HG02798 (cell line): Measurements from ENCODE around the gene ARL4C.

ENCODE experiments used
- ATAC-seq: cut with Tn5 transposase; IDR thresholded peaks from one replicate; pipeline ENCODE4 v1.9.1; 2021; ENCODE audit warnings: mild to moderate bottlenecking; ENCODE audit not compliant: unreplicated experiment, poor library complexity

ARL4C gene, protein sequence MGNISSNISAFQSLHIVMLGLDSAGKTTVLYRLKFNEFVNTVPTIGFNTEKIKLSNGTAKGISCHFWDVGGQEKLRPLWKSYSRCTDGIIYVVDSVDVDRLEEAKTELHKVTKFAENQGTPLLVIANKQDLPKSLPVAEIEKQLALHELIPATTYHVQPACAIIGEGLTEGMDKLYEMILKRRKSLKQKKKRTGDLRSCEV

DNA sequence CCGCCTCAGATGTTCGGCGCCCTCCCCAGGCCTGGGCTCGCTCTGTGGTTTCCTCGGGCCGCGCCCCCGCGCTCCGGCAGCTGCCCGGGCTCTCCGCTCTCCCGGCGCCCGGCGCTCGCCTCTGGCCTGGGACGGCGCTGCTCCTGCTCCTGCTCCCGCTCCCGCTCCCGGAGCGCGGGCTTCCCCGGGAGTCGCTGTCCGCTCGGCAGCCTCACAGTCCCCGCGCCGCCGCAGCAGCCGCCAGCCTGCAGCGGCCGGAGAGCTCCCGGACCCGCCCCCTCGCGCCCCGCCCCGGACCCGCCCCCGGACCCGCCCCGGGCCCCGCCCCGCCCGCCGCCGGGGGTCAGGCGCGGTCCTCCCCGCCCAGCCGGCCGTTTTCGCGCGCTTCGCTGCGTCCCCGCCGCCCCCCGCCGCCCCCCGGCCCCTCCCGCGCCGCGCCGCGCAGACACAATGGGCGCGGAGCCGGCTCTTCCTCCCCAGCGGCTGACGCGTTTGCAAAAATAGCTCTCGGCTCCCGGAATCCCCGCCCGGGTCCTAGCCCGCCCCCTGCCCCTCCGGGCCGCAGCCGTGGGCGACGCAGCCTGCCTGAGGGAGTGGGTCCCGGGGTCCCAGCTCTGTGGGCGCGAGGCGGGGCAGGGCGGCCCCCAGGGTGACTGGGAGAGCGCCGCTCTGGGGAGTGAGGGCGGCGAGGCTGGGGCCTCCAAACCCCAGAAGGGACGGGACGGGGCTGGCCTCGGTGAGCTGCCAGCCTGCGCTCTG lies at the start of gene ARL4C:
Gene ARL4C (minus strand): TSS at position 247 of the 759 bp plus-strand sequence. CDS start 495 bp downstream, outside the sequence.
- ATAC-seq, result peak; percentile 62

DNA sequence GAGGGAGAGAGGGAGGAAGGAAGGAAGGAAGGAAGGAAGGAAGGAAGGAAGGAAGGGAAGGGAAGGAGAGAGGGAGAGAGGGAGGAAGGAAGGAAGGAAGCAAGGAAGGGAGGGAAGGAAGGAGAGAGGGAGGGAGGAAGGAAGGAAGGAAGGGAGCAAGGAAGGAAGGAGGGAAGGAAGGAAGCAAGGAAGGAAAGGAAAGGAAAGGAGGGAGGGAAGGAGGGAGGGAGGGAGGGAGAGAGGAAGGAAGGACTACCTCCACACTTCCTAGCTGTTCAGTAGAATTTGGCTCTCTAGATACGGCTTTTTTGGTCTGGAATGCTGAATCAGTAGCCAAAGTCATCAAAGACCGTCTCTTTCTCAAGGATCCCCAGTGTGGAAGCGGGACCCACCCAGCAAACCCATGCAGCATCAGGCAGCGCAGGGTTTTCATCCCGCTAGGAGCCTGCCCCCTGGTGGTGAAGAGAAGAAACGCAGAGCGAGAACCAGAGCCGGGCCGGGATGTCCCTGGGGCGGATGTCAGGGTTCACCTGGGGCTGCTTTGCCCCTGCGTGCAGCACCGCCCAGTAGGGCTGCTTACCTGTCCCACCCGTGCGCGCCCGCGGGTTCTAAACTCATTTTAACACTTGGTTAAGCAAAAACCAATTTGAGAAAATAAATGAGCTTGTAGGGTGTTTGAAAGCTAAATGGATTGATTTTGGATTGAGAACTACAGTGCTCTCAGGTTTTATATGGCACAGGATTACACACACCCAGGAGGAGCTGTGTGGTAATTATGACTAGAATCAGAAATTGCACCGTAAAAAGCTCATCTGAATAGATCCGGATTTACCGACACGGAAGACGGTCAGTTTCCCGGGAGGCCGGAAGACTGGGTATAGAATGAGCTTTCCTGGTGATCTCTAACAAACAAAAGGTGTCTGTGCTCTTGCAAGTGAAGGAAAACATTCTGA lies 48.1 kb upstream of the ARL4C start:
- ATAC-seq, result peak; percentile 79

DNA sequence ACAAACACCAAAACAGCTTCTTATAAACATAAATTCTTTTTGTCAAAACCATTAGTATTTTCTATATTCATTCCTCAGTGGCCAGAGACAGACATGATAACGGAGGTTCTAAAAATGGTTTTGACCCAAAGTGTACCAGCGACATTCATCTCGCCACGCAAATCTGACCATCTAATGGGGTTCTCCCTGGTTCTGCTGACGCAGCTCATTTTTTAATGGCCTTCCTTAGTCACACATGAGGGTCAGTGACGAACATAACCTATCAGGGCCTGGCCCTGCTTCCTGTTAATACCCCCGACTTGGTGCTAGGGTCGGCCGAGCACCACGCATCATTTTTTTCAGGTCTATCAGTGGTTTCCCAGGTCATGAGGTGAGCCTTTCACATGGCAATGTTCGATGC lies 45.9 kb upstream of the ARL4C start:
- ATAC-seq, result no peak

DNA sequence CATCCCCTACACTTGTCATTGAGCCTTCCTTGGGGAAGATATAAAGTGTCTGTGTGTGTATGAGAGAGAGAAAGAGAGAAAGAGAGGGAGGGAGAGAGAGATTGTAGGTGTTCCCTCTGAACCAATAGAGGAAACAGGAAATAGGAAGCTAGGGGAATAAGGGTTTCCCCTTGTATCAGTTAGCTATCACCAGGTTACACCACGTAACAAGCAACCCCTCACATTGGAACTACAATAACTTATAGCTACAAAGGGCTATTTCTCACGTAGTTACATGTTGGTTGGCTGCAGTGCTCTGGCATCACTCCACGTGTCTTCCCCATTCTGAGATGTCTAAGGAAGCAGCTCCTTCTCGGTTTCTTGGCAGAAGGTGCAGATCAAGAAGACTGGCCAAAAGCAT lies 41.0 kb upstream of the ARL4C start:
- ATAC-seq, result no peak

DNA sequence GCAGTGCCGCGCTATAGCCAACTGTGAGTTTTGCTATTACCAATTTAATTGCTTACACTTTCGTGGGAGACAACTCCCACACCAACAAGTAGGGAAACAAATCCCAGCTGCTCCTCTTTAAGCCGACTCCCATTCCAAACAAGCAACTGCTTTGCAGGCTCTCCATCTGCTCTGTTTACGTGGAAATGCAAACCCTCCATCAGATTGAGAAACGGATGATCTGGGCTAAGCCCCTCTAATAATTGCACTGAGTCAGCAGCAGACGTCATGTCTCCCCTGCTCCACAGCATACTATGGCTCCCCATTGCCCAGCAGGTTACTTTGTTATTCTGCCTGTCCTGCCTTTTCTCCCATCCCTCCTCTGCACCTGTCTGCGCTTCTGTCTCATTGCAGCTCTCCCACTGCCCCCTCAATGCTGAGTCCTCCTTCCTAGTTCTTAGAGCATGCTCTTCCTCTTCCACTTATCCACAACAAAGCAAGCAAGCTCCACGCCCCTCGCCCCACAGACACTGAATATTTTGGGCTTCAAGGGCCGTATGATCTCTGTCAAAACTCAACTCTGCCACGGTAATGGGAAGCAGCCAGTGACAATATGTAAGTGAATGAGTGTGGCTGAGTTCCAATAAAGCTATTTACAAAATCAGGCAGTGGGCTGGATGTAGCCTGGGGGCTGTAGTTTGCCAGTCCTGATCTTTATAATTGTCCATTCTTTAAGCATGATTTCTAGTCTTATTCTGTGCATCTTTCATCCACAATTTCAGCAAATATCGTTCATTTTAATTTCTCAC lies 39.5 kb upstream of the ARL4C start:
- no peak for ATAC-seq

DNA sequence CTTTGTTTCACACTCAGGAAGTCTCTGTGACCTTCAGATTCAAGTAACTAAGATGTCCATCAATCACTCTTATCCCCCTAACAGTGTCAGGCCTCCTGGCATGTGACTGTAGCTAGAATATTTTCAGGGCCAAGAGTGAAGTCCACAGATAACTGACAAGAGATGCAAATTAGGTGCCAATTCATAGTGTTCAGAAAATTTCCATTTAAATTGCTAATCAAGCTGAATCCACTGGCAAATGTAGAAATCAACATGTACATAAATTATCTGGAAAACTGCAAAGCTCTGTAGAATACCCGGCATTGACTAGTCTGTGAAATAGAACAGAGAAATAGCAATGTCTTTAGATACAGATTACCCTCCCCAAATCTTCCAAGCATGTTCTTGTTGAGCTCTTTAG lies 38.6 kb upstream of the ARL4C start:
- no peak for ATAC-seq

DNA sequence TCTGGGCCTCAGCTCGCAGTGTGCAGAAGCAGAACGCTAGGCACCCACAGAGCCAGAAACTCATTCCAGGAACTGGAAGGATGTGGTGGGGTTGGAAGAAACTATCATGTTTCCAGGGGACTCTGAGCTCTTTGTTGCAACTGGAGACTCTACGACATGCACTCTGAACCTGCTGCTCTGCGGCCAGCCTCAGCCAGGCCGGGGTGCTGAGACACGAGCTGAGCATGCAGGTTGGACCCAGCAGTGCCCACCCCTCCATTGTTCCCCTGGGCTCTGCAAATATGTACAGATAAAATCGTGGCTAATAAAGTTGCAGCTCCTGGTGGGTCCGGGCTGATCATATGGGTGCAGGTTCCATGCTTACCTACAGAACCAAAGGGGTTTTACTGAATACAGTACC lies 37.6 kb upstream of the ARL4C start:
- ATAC-seq, result no peak

DNA sequence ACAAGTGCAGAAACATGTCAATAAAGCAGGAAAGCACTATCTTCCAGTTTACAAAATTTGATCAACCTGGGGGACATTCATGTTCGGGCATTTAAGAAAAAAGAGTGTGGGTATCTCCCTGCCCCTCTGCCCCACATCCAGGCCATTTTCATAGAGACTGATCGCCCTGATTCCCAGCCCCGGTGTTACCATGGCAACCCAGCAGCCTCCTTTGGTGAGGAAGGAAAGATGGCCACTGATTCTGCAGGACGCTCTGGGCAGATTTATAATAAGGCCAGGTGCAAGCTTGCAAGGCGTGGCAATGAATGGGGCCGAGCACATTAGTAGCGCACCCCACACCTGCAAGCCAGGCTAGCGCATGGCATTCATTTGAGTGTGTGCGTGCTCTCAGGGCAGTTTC lies 36.7 kb upstream of the ARL4C start:
- ATAC-seq, result no peak

DNA sequence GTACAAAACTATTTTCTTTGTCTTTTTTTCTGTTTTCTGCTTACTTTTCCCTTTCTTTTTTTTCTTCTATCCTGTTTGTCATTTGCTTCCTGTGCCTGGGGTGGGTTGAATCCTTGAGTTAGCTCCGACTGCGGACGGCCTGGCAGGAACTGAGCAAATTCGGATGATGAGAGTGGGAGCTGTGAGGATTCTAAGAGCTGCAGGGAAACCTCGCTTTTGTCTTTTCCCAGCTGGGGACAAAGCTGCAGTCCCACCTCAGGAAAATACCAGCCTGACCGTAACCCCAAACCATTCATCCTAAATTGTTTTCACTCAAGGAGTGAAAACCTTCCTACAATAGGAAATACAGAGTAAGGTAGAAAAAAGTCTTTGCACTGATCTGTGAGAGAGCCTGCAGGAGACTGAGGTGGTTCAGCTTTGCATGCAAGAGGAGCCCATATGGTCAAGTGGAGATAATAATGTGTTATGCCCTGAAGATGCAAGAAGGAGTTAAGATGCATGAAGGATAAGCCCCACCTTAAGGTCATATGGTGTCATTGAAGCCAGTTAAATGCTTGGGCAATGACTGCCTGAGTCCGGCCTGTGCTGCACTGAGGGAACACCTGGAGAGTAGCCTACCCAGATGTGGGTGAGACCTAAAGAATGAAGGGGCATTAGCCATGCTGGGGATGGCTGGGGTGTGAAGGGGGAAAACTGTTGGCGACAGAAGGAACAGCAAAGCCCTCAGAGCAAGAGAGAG lies 31.7 kb upstream of the ARL4C start:
- no peak for ATAC-seq

DNA sequence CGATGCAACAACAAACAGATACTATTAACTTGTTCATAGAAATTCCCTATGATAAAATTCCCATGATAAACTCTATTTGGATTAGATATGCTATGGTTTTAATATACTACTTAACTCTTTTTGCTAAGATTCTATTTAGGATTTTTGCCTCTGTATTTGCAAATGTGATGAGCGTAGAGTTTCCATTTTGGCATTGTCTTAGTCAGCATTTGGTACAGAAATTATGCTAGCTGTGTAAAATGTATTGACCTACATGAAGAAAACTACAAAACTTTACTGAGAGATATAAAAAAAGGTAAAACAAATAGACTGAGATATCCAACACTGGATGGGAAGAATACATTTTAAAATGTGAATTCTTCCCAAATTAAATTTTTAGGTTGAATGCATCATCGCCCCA lies 29.8 kb upstream of the ARL4C start:
- ATAC-seq, result no peak

DNA sequence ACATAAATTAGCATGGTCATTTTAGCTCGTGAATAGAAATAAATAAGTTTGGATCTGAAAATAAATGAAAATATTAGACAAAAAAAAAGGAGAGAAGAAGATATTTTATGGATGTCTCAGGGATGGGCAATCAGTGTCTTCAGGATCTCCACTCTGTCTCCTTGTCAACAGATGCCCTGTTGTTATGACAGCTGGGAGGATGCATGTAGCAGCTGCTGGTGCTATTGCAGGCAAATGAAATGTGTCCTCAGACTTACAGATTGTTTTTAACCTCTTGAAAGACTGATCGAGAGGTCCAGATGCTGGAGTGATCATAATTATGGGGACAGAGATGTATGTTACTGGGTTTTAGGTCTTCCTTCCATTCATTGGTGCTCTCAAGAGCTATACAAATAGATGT lies 24.7 kb upstream of the ARL4C start:
- ATAC-seq, result no peak

DNA sequence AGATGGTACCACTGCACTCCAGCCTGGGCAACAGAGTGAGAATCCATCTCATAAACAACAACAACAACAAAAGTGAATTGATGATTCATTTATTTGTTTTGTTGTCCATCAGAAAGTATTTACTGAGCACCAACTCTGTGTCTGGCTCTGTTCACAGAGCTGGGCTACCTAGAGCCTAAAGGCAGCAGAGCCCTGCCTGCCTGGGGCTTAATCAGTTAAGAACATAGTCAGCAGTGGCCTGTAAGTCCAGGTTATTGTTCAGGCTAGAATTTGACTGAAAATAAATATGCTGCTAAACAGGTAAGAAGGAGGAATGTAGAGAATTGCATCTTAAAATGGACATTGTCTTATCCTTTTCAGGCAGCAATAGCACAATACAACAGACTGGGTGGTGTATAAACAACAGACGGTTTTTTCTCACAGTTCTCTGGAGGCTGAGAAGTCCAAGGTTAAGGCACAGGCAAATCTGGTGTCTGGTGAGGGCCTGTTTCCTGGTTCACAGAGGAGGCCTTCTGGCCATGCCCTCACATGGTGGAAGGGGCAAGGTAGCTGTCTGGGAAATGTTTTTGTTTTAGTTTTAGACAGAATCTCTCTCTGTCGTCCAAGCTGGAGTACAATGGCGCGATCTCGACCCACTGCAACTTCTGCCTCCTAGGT lies 22.2 kb upstream of the ARL4C start:
- no peak for ATAC-seq

DNA sequence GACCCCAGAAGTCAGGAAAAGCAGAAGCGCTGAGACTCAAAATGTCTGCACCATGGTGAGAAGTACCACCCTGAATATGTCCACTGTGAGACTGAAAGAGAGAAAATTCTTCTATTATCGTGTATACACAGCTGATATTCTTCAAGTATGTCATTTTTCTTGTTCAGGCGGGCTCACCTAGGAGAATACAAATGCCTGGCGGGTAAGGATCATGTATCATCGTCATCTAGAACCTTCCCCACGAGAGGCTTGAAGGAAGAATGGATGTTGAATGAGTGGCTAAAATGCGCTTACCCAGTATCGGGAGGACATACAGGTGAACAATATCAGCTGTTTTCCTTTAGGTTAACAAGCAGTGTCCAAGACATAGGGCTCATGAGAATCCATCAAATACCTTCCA lies 21.1 kb upstream of the ARL4C start:
- ATAC-seq, result no peak

DNA sequence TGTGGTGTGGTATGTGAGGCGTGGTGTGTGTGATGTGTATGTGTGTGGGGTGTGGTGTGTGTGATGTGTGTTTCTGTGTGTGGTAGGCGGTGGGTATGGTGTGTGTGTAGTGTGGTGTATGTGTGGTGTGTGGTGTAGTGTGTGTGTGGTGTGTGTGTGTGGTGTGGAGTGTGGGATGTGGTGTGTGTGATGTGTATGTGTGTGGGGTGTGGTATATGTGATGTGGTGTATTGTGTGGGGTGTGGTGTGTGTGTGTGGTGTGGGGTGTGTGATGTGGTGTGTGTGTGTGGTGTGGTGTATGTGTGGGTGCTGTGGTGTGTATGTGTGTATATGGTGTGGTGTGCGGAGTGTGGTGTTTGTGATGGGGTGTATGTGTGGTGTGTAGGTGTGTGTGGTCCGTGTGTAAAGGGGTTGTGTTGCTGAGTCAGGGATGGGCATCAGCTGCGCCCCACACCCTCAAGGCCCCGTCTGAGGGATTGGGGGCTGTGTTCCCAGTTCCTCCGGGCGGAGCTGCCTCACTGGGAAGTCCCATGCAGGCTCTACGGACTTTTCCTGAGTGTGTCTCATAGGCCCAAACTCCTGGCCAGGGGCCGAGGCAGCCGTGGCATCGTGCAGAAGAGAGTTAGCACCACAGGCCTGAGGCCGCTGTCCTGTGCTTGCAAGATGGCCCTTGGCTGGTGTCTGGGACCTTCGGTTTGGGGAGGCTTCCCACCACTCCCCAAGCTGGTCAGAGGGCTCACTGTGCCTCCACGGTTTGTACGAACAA lies 18.2 kb upstream of the ARL4C start:
- no peak for ATAC-seq

DNA sequence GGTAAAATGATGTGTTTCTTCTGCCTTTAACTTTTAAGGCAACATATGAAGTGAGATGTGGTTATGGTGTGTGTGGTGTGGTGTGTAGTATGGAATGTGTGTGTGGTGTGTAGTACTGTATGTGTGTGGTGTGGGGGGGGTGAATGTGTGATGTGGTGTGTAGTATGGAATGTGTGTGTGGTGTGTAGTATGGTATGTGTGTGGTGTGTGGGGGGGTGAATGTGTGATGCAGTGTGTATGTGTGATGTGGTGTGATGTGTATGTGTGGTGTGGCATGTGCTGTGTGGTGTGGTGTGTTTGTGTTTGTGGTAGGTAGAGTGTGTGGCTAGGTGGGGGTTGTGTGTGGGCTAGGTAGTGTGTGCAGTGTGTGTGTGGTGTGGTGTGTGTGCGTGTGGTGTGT lies 17.2 kb upstream of the ARL4C start:
- no peak for ATAC-seq

DNA sequence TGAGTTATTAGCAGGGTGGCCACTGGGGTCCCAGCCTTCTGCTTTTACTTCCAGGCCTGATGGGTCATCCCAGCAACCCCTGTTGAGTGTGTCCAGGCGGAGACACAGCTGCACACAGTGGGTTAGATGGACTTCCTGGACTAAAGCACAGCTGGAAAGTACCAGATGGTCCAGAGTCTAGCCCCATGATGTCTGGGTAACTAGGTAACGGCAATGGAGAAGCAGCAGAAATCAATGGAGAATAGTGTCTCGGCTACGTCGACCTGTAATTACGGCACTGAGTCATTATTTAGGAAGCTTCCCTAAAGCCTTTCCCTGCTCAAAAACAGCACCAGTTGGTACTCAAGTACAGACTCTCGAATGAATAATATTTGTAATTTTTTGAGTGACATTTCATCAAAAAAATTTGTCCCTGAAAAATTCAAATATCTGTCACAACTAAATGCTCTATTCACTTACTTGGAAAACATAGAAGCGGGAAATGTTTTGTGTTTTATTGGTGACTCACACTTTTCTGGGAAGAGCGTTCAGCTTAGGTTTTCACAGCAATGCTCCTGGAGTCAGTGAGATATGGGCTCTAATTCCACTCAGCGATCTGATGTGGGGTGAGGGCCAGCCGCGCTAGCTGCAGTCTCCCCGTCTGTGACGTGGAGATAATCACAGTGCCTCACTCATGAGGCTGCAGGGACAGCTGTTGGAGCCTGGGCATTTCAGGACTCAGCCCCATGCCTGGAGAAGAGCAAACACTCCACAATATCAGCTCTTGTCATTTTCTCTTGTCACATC lies 16.2 kb upstream of the ARL4C start:
- ATAC-seq, result no peak

DNA sequence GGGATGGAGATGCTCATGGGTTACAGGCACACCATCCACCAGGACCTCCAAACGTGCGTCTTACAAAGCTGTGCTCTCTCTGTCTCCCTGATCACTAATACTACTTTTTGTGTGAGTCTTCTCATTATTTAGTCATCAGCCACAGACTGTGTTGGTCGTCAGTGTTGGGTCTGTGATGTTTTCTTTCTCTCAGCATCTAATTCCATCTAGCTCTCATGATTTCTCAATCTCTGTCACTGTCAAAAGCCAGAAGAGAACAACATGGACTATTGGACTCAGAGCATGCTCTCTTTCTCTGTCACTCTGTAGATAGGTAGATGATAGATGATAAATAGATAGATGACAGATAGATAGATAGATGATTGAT lies 6.0 kb upstream of the ARL4C start:
- no peak for ATAC-seq
